Neural cell (in vitro differentiated cells): ENCODE data around the gene GNL1. TPM values are rescaled to one million over a fixed set of nuclear protein-coding genes. Genes with fewer than 3 reads are reported as not detected.

Source experiments
- H2AFZ ChIP-seq: fragments of 200-600, 300-800 bp; sonication (generic), shearing (Covaris generic); 2 replicates; pipeline ENCODE4 v1.6.0; 2014; ENCODE audit warnings: low read depth, mild to moderate bottlenecking, antibody characterized with exemption, low read length, moderate library complexity
- H3F3A ChIP-seq: fragments of 200-600 bp; shearing (Covaris generic); 2 replicates; pipeline ENCODE4 v1.6.1; 2016; ENCODE audit warnings: mild to moderate bottlenecking, moderate library complexity, mixed read lengths, antibody characterized with exemption, low read length; ENCODE audit not compliant: insufficient read depth, poor library complexity, severe bottlenecking
- H3K27ac ChIP-seq: fragments of 200-600, 300-800 bp; sonication (generic), shearing (Covaris generic); 2 replicates; pipeline ENCODE4 v1.5.1; 2014; ENCODE audit warnings: mild to moderate bottlenecking, low read length, moderate library complexity
- H3K27me3 ChIP-seq: fragments of 300-800, 200-600 bp; sonication (generic), shearing (Covaris generic); 2 replicates; pipeline ENCODE4 v1.6.0; 2014; ENCODE audit warnings: mild to moderate bottlenecking, low read depth, low read length, moderate library complexity; ENCODE audit not compliant: insufficient read depth
- H3K36me3 ChIP-seq: fragments of 300-800, 200-600 bp; sonication (generic), shearing (Covaris generic); 2 replicates; pipeline ENCODE4 v1.5.1; 2014; ENCODE audit warnings: mild to moderate bottlenecking, antibody characterized with exemption, low read length, moderate library complexity; ENCODE audit not compliant: insufficient read depth
- H3K4me2 ChIP-seq: fragments of 300-800, 200-600 bp; sonication (generic), shearing (Covaris generic); 2 replicates; pipeline ENCODE4 v1.6.0; 2014; ENCODE audit warnings: mild to moderate bottlenecking, low read length
- H3K4me3 ChIP-seq: fragments of 300-800, 200-600 bp; sonication (generic), shearing (Covaris generic); 2 replicates; pipeline ENCODE4 v1.5.1; 2014; ENCODE audit warnings: mild to moderate bottlenecking, low read length, moderate library complexity
- H3K79me2 ChIP-seq: fragments of 200-600 bp; shearing (Covaris generic); replicated peaks from 2 replicates; pipeline ENCODE4 v1.6.0; 2014; ENCODE audit warnings: mild to moderate bottlenecking, low read length, moderate library complexity; ENCODE audit not compliant: insufficient read depth
- H3K9ac ChIP-seq: fragments of 300-800, 200-600 bp; sonication (generic), shearing (Covaris generic); 2 replicates; pipeline ENCODE4 v1.6.1; 2016; ENCODE audit warnings: mild to moderate bottlenecking, low read length, mixed read lengths
- H3K9me2 ChIP-seq: fragments of 200-600 bp; shearing (Covaris generic); 2 replicates; pipeline ENCODE4 v1.6.1; 2016; ENCODE audit warnings: mild to moderate bottlenecking, low read length, mixed read lengths; ENCODE audit not compliant: insufficient read depth
- H3K9me3 ChIP-seq: fragments of 200-600, 300-800 bp; sonication (generic), shearing (Covaris generic); 2 replicates; pipeline ENCODE4 v1.6.1; 2016; ENCODE audit warnings: mild to moderate bottlenecking, mixed run types, low read length, moderate library complexity, mixed read lengths
- H4K20me1 ChIP-seq: fragments of 200-600 bp; shearing (Covaris generic); 2 replicates; pipeline ENCODE4 v1.6.1; 2016; ENCODE audit warnings: mild to moderate bottlenecking, mixed run types; ENCODE audit not compliant: insufficient read depth
- CTCF ChIP-seq: fragments of 450-650 bp; IDR thresholded peaks from 2 replicates; pipeline ENCODE4 v1.5.1; 2014; ENCODE audit warnings: antibody characterized with exemption, mild to moderate bottlenecking, moderate library complexity; ENCODE audit not compliant: poor library complexity, severe bottlenecking
- EP300 ChIP-seq: fragments of 450-650 bp; conservative IDR thresholded peaks from 2 replicates; pipeline ENCODE4 v1.6.1; 2014; ENCODE audit warnings: antibody characterized with exemption, mild to moderate bottlenecking, moderate library complexity; ENCODE audit not compliant: poor library complexity, severe bottlenecking
- EZH2 ChIP-seq: fragments of 200-600, 300-800 bp; shearing (Covaris generic), sonication (generic); IDR thresholded peaks from 2 replicates; pipeline ENCODE4 v1.6.1; 2014; ENCODE audit warnings: antibody characterized with exemption, low read length, borderline replicate concordance, mild to moderate bottlenecking; ENCODE audit not compliant: insufficient read depth, poor library complexity, severe bottlenecking
- MXI1 ChIP-seq: fragments of 450-650 bp; conservative IDR thresholded peaks from 2 replicates; pipeline ENCODE4 v1.6.1; 2014; ENCODE audit warnings: antibody characterized with exemption, mild to moderate bottlenecking; ENCODE audit not compliant: poor library complexity, severe bottlenecking
- POLR2AphosphoS5 ChIP-seq: IDR thresholded peaks from 2 replicates; pipeline ENCODE4 v1.6.1; 2012
- RAD21 ChIP-seq: fragments of 450-650 bp; conservative IDR thresholded peaks from 2 replicates; pipeline ENCODE4 v1.6.1; 2014; ENCODE audit warnings: antibody characterized with exemption, mild to moderate bottlenecking, moderate library complexity
- REST ChIP-seq: IDR thresholded peaks from 2 replicates; pipeline ENCODE4 v1.6.1; 2012; ENCODE audit warnings: borderline replicate concordance
- SMC3 ChIP-seq: fragments of 450-650 bp; conservative IDR thresholded peaks from 2 replicates; pipeline ENCODE4 v1.6.1; 2014; ENCODE audit warnings: antibody characterized with exemption, mild to moderate bottlenecking, moderate library complexity; ENCODE audit not compliant: poor library complexity
- TAF1 ChIP-seq: IDR thresholded peaks from 2 replicates; pipeline ENCODE4 v1.6.1; 2012; ENCODE audit warnings: low read depth
- polyA plus RNA-seq: library from polyadenylated mRNA; depleted of rRNA; stranded (reverse); fragments of >200 nt; gene quantifications from 2 replicates; pipeline ENCODE4 v1.2.3, GENCODE V29; 2014

The GNL1 gene
- polyA plus RNA-seq, 1 donor from 2014 or later = 38.9 TPM

- H2AFZ ChIP-seq = no peak overlapping the region
- H3K27ac ChIP-seq = no peak overlapping the region
- H3K4me3 ChIP-seq = no peak overlapping the region
- no peak overlapping the region for H3K4me2 ChIP-seq
- H4K20me1 ChIP-seq = no peaks in the 10 kb centered on the region
- no peaks in the 10 kb centered on the region for H3K36me3 ChIP-seq
- H3K9me2 ChIP-seq = no peaks in the 10 kb centered on the region
- no peaks in the 10 kb centered on the region for H3K9me3 ChIP-seq
- H3K27me3 ChIP-seq = no peaks in the 10 kb centered on the region
- no peaks in the 10 kb centered on the region for H3K79me2 ChIP-seq
- TF ChIP-seq TAF1 = no peak
- TF ChIP-seq RAD21 = no peak
- no peak for TF ChIP-seq EP300
- TF ChIP-seq MXI1 = no peak
- no peak for TF ChIP-seq CTCF
- no peak for TF ChIP-seq POLR2AphosphoS5
- TF ChIP-seq SMC3 = no peak
- TF ChIP-seq REST = no peak
- no peak for TF ChIP-seq EZH2
- H3K9ac ChIP-seq = no peak overlapping the region
- H3F3A ChIP-seq = no peaks in the 10 kb centered on the region
These were observed 8.8 kb downstream of the GNL1 start for GRCh38 chr6:30547454-30547853.

GRCh38 chr6:30544666-30545272 lies 11.5 kb downstream of the GNL1 start:
- Histone ChIP-seq H3K36me3 (no peaks in the 10 kb centered on the region), H3K27ac (no peak overlapping the region), H3F3A (no peaks in the 10 kb centered on the region), H3K4me2 (no peak overlapping the region), H2AFZ (no peak overlapping the region), H3K27me3 (no peaks in the 10 kb centered on the region), H4K20me1 (no peaks in the 10 kb centered on the region), H3K9ac (no peak overlapping the region), H3K9me2 (no peaks in the 10 kb centered on the region), H3K79me2 (no peaks in the 10 kb centered on the region), H3K9me3 (no peaks in the 10 kb centered on the region), H3K4me3 (no peak overlapping the region)
- no peak for TF ChIP-seq EZH2
- TF ChIP-seq RAD21 = peak; percentile 69
- TF ChIP-seq EP300 = no peak
- TF ChIP-seq POLR2AphosphoS5 = no peak
- no peak for TF ChIP-seq MXI1
- no peak for TF ChIP-seq REST
- TF ChIP-seq SMC3 = peak; percentile 82
- no peak for TF ChIP-seq TAF1
- TF ChIP-seq CTCF = peak; percentile 82
